Liver (tissue), 3 donors: Measurements from ENCODE around the gene FUCA1.

Experiments used
- GABPA ChIP-seq, 2 donors: IDR thresholded peaks in 1 of 2; conservative IDR thresholded peaks in 1 of 2; 2 replicates each; pipeline ENCODE4 v1.6.1; 2016; ENCODE audit warnings: antibody characterized with exemption in 2 of 2, mild to moderate bottlenecking in 1 of 2, moderate library complexity in 1 of 2
- JUND ChIP-seq, 2 donors: IDR thresholded peaks; 2 replicates each; pipeline ENCODE4 v1.6.1; 2016; ENCODE audit warnings: antibody characterized with exemption in 2 of 2
- TAF1 ChIP-seq: conservative IDR thresholded peaks from 2 replicates; pipeline ENCODE4 v1.6.1; 2016; ENCODE audit warnings: antibody characterized with exemption, mild to moderate bottlenecking
- YY1 ChIP-seq: IDR thresholded peaks from 2 replicates; pipeline ENCODE4 v1.6.1; 2016; ENCODE audit warnings: antibody characterized with exemption, mild to moderate bottlenecking
- TF ChIP-seq, protein P1 (sequence below): fragments of 150-350 bp; IDR thresholded peaks from 2 replicates; pipeline ENCODE4 v1.5.1; 2017; ENCODE audit warnings: improper control_type of control experiment, low read depth, low read length; ENCODE audit not compliant: missing input control
- TF ChIP-seq, protein P2 (sequence below): IDR thresholded peaks from 2 replicates; pipeline ENCODE4 v1.6.1; 2016; ENCODE audit warnings: antibody characterized with exemption, mild to moderate bottlenecking
- donor health status: healthy.
- donor health status: healthy.

DNA sequence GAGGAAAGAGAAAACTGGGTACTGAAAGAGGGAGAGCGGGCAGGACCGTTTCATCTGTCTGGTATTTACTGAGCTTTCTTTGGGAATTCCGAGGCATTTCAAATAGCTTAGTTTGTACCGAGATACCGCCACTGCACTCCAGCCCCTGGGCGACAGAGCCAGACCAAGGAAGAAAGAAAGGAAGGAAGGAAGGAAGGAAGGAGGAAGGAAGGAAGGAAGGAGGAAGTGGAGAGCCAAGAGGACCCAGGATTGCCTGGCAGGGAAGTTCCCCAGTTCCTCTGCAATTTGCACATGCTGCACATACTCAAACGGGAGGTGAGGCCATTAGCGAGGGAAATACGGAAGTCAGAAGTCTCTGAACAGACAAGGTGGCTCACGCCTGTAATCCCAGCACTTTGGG is 961 bp upstream of the FUCA1 start:
- TF ChIP-seq, protein P1, sequence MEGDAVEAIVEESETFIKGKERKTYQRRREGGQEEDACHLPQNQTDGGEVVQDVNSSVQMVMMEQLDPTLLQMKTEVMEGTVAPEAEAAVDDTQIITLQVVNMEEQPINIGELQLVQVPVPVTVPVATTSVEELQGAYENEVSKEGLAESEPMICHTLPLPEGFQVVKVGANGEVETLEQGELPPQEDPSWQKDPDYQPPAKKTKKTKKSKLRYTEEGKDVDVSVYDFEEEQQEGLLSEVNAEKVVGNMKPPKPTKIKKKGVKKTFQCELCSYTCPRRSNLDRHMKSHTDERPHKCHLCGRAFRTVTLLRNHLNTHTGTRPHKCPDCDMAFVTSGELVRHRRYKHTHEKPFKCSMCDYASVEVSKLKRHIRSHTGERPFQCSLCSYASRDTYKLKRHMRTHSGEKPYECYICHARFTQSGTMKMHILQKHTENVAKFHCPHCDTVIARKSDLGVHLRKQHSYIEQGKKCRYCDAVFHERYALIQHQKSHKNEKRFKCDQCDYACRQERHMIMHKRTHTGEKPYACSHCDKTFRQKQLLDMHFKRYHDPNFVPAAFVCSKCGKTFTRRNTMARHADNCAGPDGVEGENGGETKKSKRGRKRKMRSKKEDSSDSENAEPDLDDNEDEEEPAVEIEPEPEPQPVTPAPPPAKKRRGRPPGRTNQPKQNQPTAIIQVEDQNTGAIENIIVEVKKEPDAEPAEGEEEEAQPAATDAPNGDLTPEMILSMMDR, result no peak
- no peak for TF ChIP-seq GABPA (IDR thresholded peaks at IDR 0.05 in 1 of 2, conservative IDR thresholded peaks at IDR 0.05 in 1 of 2)
- TF ChIP-seq, protein P2, sequence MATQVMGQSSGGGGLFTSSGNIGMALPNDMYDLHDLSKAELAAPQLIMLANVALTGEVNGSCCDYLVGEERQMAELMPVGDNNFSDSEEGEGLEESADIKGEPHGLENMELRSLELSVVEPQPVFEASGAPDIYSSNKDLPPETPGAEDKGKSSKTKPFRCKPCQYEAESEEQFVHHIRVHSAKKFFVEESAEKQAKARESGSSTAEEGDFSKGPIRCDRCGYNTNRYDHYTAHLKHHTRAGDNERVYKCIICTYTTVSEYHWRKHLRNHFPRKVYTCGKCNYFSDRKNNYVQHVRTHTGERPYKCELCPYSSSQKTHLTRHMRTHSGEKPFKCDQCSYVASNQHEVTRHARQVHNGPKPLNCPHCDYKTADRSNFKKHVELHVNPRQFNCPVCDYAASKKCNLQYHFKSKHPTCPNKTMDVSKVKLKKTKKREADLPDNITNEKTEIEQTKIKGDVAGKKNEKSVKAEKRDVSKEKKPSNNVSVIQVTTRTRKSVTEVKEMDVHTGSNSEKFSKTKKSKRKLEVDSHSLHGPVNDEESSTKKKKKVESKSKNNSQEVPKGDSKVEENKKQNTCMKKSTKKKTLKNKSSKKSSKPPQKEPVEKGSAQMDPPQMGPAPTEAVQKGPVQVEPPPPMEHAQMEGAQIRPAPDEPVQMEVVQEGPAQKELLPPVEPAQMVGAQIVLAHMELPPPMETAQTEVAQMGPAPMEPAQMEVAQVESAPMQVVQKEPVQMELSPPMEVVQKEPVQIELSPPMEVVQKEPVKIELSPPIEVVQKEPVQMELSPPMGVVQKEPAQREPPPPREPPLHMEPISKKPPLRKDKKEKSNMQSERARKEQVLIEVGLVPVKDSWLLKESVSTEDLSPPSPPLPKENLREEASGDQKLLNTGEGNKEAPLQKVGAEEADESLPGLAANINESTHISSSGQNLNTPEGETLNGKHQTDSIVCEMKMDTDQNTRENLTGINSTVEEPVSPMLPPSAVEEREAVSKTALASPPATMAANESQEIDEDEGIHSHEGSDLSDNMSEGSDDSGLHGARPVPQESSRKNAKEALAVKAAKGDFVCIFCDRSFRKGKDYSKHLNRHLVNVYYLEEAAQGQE, result no peak
- peak; percentile 3 for TF ChIP-seq YY1
- TF ChIP-seq JUND (IDR thresholded peaks at IDR 0.05), result no peak
- no peak for TF ChIP-seq TAF1
